ENCODE data around the gene EDDM3A.
"Not testable (repeated sequence)": the region's sequence is repeated elsewhere in the genome, so short reads cannot be mapped to it uniquely, and the experiment has no call there.

The EDDM3A gene

DNA sequence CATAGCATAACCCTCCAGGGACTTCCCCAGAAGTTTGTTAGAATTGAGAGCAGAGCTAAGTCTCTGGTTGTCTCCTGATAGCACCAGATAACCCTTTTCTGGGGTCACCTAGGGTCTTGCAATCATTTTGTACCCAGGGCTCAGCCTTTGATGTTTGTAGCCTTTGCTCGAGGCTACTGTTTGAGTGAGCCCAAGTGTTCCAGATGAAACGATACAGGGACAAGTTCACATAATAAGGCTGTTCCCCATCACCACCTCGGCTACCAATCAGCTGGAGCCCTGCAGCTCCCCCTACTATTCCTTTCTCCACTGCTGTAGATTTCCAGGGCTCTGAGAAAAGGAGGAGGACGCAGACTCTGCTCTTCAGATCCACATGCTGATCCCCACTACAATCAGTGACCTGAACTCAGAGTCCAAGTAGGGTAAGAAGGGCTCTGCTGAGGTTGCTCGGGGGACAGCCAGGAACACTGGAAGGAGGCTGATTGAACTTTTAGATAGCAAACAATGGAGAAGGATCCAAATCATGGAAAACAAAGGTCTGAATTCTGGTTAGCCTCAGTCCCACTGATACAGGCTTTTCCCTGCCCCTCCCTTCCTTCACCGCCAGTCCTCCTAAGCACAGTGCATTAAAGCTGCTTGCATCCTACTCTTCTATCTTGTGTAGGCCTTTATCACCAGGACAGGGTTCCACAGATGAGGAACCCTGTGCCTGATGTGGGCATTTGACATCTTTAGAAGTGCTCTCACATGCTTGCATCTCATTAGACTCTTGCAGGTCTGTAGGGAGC, at the start of gene EDDM3A:
Gene EDDM3A, plus strand, starts transcription at position 317 of the 788 bp plus-strand sequence. CDS start 1,694 bp downstream, outside the sequence.
- DNase-seq, result no peak

DNA sequence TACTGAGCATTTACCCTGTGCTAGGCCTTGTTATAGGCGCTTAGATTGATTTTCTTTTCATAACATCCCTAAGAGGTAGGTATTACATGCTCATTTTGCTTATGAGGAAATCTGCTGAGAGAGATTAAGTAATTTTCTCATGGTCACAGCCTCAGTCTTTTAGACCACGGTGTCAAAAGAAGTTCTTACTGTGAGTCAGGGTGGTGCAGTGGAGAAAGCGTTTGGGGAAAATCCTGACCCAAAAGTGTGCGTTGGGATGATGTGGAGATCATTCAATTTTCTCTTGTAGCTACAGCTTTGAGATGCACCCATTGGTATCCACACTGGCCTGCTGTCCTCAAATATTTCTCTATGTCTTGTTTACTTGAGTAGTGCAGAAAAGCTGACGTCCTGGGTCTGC, 48.9 kb upstream of the EDDM3A start:
- no peak for DNase-seq

GRCh38 chr14:20697273-20698017, 48.2 kb upstream of the EDDM3A start:
- peak; percentile 65 for DNase-seq

DNA sequence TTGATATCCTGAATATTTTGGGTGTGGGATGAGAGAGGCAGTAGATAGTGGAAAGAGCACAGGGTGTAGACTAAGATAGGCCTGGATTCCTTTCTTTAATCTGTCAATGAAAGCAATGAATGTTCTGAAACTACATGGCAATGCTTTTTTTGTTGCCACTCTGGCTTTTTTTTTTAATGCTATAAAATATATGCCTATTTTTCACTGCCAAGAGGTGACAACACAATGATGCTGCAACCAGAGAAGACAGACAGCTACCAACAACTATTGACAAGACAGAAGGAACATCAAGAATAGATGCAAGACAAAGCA, 47.7 kb upstream of the EDDM3A start:
- no peak for DNase-seq

DNA sequence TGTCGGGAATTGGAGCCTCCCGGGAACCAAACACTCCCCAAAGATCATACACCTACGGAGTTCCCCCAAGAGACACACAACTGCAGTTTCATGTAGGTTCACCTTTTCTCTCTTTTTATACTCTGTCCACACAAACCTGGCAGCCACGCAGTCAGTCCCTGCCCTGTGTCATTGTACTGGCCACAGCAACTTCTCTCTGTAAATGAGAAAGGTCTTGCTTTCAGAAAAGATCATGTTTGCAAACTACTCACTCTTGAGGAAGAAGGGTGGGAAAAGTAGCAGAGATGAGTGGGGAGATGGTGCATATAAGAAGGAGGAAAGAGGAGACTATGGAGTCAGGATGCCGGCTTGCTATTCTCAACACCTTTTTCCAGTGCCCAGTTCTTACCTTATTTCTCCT, 46.8 kb upstream of the EDDM3A start:
- no peak for DNase-seq

DNA sequence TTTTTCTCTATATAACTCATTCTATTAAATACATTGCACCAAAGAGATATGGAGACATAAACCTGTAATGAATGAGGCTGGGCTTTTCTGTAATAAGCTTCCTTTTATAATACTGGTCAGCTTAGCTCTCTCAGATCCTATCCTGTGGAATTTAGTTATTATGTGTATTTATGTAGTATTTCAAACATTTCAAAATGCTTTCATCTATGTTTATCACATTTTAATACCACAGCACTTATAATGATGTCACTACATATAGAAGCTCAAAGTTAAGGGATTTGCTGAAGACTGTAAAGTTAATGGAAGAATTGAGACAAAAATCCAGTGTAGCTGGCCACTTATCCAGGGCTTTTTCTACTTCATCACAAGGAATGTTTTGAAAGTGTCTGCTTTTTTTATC, 45.8 kb upstream of the EDDM3A start:
- no peak for DNase-seq

DNA sequence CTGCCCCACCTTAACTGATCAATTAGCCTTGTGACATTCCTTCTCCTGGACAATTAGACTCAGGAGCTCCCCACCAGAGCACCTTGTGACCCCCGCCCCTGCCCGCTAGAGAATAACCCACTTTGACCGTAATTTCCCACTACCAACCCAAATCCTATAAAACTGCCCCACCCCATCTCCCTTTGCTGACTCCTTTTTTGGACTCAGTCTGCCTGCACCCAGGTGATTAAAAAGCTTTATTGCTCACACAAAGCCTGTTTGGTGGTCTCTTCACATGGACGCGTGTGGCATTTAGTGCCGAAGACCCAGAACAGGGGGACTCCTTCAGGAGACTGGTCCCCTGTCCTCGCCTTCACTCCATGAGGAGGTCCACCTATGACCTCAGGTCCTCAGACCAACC, 44.7 kb upstream of the EDDM3A start:
- not testable (repeated sequence) for DNase-seq

DNA sequence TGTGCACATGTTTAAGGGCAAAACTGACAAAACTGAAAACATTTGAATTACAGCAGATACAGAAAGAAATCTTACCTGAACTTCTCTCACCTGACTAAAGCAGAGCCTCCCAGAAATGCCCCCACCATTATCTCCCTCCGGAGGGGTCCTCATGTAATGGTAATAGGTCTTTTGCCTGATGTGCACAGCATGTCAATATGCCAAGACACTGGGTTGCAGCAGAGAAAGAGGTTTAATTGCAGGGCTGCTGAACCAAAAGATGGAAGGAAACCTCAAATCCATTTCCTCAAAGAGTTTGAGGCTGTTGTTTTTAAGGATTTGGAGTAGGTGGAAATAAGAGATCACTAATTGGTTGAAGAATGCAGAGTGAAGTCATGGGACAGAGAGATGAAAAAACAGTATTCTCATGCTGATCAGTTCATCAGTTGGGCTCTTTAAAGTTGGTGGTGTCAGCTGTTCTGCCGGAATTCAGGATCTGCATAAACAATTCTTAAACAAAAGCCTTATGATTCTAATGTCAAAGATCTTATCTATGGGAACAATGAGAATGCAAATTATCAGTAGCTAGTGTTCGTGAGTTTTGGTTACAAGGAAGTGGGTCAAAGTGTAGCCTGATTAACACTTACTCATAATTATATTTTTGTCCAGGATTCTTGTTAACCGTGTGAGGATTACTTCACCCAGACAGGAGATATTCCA, 38.9 kb upstream of the EDDM3A start:
- no peak for DNase-seq

- no peak for DNase-seq
Observed at GRCh38 chr14:20707622-20708021, 38.1 kb upstream of the EDDM3A start.

GRCh38 chr14:20711261-20711660, 34.4 kb upstream of the EDDM3A start:
- no peak for DNase-seq

- no peak for DNase-seq
Observed at GRCh38 chr14:20711685-20712084, 34.0 kb upstream of the EDDM3A start.

- no peak for DNase-seq
Observed at GRCh38 chr14:20712904-20713303, 32.8 kb upstream of the EDDM3A start.

- no peak for DNase-seq
Observed at GRCh38 chr14:20714593-20715250, 31.0 kb upstream of the EDDM3A start.

- no peak for DNase-seq
Observed at GRCh38 chr14:20719777-20720176, 25.9 kb upstream of the EDDM3A start.

GRCh38 chr14:20720741-20721140, 24.9 kb upstream of the EDDM3A start:
- no peak for DNase-seq

- DNase-seq, result no peak
Observed at GRCh38 chr14:20722016-20722415, 23.7 kb upstream of the EDDM3A start.

DNA sequence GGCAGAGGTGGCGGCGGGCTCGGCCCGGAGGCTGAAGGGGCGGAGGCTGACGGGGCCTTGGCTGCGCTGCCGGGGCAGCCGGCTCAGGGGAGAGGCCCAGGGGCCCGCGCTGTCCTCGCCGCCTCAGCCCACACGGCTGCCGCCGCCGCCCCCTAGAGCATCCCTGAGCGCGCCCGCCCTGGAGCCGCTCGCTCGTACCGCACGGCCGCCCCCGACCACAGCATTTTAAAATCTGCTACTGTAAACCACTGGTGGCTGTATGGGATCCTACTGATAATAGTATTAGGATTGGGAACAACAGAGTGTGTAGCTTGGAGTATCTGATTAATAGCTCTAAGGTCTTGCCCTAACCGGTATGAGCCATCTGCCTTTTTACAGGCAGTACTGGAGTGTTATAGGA, 22.2 kb upstream of the EDDM3A start:
- no peak for DNase-seq

GRCh38 chr14:20726121-20726520, 19.6 kb upstream of the EDDM3A start:
- DNase-seq, result not testable (repeated sequence)

DNA sequence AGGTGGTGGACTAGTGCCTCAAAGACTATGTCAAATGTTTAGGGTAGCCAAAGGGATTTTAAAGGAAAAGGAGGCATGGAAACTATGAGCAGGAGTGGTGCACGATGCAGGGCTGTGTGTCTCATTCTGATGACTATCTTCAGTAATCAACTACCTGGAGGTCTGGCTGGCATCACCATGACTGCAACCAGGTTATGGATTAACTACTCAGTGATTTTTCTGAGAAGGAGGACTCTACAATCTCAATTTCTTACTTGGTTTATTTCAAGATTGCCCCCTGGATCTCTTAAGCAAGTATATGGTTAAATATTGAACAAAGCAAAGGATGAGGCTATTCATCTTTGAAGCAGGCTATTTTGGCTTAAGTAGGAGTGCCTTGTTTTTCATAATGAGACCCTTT, 19.2 kb upstream of the EDDM3A start:
- no peak for DNase-seq

- no peak for DNase-seq
Observed at GRCh38 chr14:20730891-20731290, 14.8 kb upstream of the EDDM3A start.

DNA sequence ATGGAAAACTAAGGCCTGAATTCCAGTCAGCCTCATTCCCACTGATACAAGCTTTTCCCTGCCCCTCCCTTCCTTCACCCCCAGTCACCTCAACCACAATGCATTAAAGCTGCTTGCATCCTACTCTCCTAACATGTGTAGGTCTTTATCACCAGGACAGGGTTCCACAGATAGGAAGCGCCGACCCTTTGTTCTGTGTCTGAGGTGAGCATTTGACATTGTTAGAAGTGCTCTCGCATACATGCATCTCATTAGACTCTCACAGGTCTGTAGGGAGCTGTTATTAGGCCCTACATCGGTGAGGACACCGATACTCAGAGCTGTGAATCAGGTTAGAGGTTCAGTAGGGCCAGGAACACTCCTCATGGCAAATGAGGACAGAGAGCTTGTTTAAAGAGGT, 13.2 kb upstream of the EDDM3A start:
- DNase-seq, result no peak

DNA sequence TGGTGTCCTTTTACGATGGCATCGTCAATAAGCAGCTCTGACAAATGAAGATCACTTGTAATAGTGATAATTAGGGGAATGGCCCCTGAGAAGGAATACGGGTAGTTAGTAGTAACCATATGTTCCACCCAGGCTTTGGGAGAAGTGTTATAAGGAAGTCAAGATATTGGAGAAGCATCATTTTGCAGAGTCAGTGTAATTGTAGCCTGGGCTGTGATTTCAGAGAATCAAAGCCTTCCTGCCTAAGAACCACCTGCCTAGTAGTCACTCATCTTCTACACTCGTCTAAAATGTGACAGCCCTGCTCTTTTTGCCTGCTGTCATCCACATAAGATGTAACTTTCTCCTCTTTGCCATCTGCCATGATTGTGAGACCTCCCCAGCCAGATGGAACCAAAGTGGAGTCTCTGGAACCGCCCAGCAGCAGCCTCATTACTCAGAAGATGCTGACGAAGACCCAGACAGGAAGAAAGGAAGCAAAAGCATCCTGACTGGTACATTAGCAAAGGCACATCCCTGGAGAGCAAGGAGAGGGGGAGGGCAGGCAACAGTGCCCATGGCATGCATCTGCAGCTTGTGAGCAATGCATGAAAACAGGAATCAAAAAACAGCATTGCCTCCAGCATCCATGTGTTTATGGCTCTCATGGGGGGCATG, 12.6 kb upstream of the EDDM3A start:
- no peak for DNase-seq

All from GDM1 (cell line).